IPS-11a (cell line): Measurements from ENCODE around the gene SIPA1.
"Not testable (repeated sequence)": the region's sequence is repeated elsewhere in the genome, so short reads cannot be mapped to it uniquely, and the experiment has no call there.

ENCODE experiments used
- H3K4me3 ChIP-seq: one replicate; pipeline ENCODE4 v1.5.1; 2013; ENCODE audit warnings: low read depth, low read length, control low read depth

SIPA1 gene

GRCh38 chr11:65658174-65659021, 20.5 kb downstream of the SIPA1 start:
- H3K4me3 ChIP-seq: no peak overlapping the region

GRCh38 chr11:65660038-65660437, 22.1 kb downstream of the SIPA1 start:
- H3K4me3 ChIP-seq: no peak overlapping the region

- H3K4me3 ChIP-seq: not testable (repeated sequence)
Observed at GRCh38 chr11:65660908-65661307, 23.0 kb downstream of the SIPA1 start.

- peak overlapping the region; percentile 85 for H3K4me3 ChIP-seq
Observed at GRCh38 chr11:65661599-65662246, 23.8 kb downstream of the SIPA1 start.

- peak overlapping the region; percentile 85 for H3K4me3 ChIP-seq
Observed at GRCh38 chr11:65662247-65662798, 24.4 kb downstream of the SIPA1 start.

- H3K4me3 ChIP-seq: peak within 1 kb of the TSS; percentile 85
Observed at GRCh38 chr11:65662799-65663638, 25.1 kb downstream of the SIPA1 start, which contains the start of gene RELA. Gene RELA (minus strand): TSS chr11:65662916. CDS start chr11:65662832, 84 bp downstream.

GRCh38 chr11:65663639-65664200, 25.8 kb downstream of the SIPA1 start:
- H3K4me3 ChIP-seq: peak overlapping the region; percentile 73

GRCh38 chr11:65672180-65672860, 34.4 kb downstream of the SIPA1 start:
- no peak overlapping the region for H3K4me3 ChIP-seq

GRCh38 chr11:65672982-65673381, 35.1 kb downstream of the SIPA1 start:
- H3K4me3 ChIP-seq: no peak overlapping the region

- no peak overlapping the region for H3K4me3 ChIP-seq
Observed at GRCh38 chr11:65680192-65680743, 42.4 kb downstream of the SIPA1 start.

GRCh38 chr11:65683480-65683879, 45.6 kb downstream of the SIPA1 start:
- H3K4me3 ChIP-seq: not testable (repeated sequence)

- H3K4me3 ChIP-seq: no peak overlapping the region
Observed at GRCh38 chr11:65685981-65686380, 48.1 kb downstream of the SIPA1 start.

- H3K4me3 ChIP-seq: not testable (repeated sequence)
Observed at GRCh38 chr11:65691847-65692246, 53.9 kb downstream of the SIPA1 start.

- no peak overlapping the region for H3K4me3 ChIP-seq
Observed at GRCh38 chr11:65692367-65692766, 54.5 kb downstream of the SIPA1 start.

GRCh38 chr11:65695459-65696241, 57.7 kb downstream of the SIPA1 start:
- H3K4me3 ChIP-seq: no peak overlapping the region

- no peak overlapping the region for H3K4me3 ChIP-seq
Observed at GRCh38 chr11:65696802-65697552, 59.1 kb downstream of the SIPA1 start.

GRCh38 chr11:65698205-65698604, 60.3 kb downstream of the SIPA1 start:
- H3K4me3 ChIP-seq: no peak overlapping the region

GRCh38 chr11:65699306-65699705, 61.4 kb downstream of the SIPA1 start:
- no peak overlapping the region for H3K4me3 ChIP-seq
